Activated T-cell treated with anti-CD3 and anti-CD28 coated beads, Interleukin-2, amount 50 U/mL, for 72 hours (primary cell): ENCODE results near the gene KRTAP10-4. TPM values are rescaled to one million over a fixed set of nuclear protein-coding genes. Genes with fewer than 3 reads are reported as not detected.
"Not testable (repeated sequence)": the region's sequence is repeated elsewhere in the genome, so short reads cannot be mapped to it uniquely, and the experiment has no call there.

Source experiments
- ATAC-seq, 2 donors: fragments of 150-1000 bp; cut with Tn5 transposase; replicated peaks in 1 of 2; 2 replicates each; pipeline ENCODE4 v1.10.0; 2021; ENCODE audit warnings: moderate library complexity in 2 of 2, mild to moderate bottlenecking in 1 of 2
- DNase-seq, 2 donors: peaks; one replicate each; pipeline ENCODE4 v3.0.0; 2021 to 2022; ENCODE audit warnings: mixed read lengths in 1 of 2
- H3K27ac Mint-ChIP-seq: one replicate; pipeline ENCODE4 v1.8.0; 2022; ENCODE audit warnings: mild to moderate bottlenecking, moderate library complexity, mixed read lengths
- H3K27me3 Mint-ChIP-seq: one replicate; pipeline ENCODE4 v1.8.0; 2022; ENCODE audit warnings: low read depth, mixed read lengths
- H3K36me3 Mint-ChIP-seq, 2 donors: one replicate each; pipeline ENCODE4 v1.8.0; 2022; ENCODE audit warnings: mixed read lengths in 2 of 2, mild to moderate bottlenecking in 1 of 2; ENCODE audit not compliant: insufficient read depth in 2 of 2
- H3K4me1 Mint-ChIP-seq: one replicate; pipeline ENCODE4 v1.8.0; 2022; ENCODE audit warnings: low read depth, mixed read lengths
- H3K4me3 Mint-ChIP-seq, 2 donors: one replicate each; pipeline ENCODE4 v1.8.0; 2022; ENCODE audit warnings: mild to moderate bottlenecking in 2 of 2, mixed read lengths in 2 of 2, moderate library complexity in 2 of 2
- H3K9me3 Mint-ChIP-seq, 2 donors: one replicate each; pipeline ENCODE4 v1.8.0; 2022; ENCODE audit warnings: mixed read lengths in 2 of 2
- total RNA-seq, 2 donors: library from RNA; stranded (reverse); gene quantifications; one replicate each; pipeline ENCODE4 v1.2.3, GENCODE V29; 2022

KRTAP10-4 gene
- total RNA-seq, 2 donors from 2014 or later: not detected

DNA sequence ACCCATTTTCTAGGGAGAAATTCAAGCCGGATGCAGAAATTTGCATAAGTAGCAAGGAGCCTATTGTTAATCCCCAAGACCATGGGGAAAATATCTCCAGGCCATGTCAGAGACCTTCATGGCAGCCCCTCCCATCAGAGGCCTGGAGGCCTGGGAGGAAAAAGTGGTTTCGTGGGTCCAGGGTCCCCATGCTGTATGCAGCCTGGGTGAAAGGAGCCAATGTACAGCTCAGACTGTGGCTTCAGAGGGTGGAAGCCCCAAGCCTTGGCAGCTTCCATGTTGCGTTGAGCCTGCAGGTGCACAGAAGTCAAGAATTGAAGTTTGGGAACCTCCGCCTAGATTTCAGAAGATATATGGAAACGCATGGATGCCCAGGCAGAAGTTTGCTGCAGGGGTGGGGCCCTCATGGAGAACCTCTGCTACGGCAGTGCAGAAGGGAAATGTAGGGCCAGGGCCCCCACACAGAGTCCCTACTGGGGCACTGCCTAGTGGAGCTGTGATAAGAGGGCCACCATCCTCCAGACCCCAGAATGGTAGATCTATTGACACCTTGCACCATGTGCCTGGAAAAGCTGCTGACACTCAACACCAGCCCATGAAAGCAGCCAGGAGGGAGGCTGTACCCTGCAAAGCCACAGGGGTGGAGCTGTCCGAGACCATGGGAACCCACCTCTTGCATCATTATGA, 36.8 kb downstream of the KRTAP10-4 start:
- H3K27ac Mint-ChIP-seq, H3K4me1 Mint-ChIP-seq, DNase-seq, H3K4me3 Mint-ChIP-seq, H3K27me3 Mint-ChIP-seq, ATAC-seq: not testable (repeated sequence)
- H3K36me3 Mint-ChIP-seq: peaks cover 10 to 13% of the 10 kb centered on the region in 2 donors
- H3K9me3 Mint-ChIP-seq: peaks cover 9 to 12% of the 10 kb centered on the region in 2 donors

DNA sequence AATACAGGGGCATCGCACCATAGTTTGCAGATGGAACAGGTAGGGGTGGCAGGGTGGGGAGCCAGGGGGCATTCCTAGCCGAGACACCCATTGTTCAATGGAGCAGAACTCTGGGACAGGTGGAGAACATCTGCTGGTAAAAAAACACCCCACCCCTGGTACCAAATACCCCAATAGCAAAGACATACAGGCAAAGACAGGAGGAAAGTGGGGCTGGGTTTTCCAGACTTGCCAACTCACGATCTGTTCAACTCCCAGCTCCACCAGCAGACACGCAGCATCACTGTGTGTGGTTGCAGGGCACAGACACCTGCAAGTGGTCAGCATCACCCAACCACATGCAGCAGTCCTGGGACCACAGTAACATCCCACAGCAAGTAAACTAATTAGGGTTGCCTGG, 38.0 kb downstream of the KRTAP10-4 start:
- peaks cover 5% of the 10 kb centered on the region for H3K4me1 Mint-ChIP-seq
- no peak overlapping the region for H3K4me3 Mint-ChIP-seq
- H3K27me3 Mint-ChIP-seq: no peaks in the 10 kb centered on the region
- H3K27ac Mint-ChIP-seq: no peak overlapping the region
- peaks cover 10 to 13% of the 10 kb centered on the region in 2 donors for H3K36me3 Mint-ChIP-seq
- DNase-seq (no peak), ATAC-seq (no peak)
- peaks cover 9 to 11% of the 10 kb centered on the region in 2 donors for H3K9me3 Mint-ChIP-seq

DNA sequence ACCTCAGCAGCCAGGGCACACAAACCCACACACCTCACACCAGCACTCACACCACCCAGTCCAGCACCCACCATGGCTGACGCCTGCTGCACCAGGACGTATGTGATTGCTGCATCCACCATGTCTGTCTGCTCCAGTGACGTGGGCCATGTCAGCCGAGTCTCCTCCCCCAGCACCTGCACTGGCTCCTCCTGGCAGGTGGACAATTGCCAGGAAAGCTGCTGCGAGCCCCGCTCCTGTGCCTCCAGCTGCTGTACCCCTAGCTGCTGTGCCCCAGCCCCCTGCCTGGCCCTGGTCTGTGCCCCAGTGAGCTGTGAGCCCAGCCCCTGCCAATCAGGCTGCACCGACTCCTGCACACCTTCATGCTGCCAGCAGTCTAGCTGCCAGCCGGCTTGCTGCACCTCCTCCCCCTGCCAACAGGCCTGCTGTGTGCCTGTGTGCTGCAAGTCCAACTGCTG, 38.5 kb downstream of the KRTAP10-4 start, which contains the start of gene KRTAP10-8:
TSS of gene KRTAP10-8 (plus strand) at position 51 of the 458 bp plus-strand sequence. CDS start at position 73, 22 bp downstream.
- Mint-ChIP-seq H3K27ac (no peak within 1 kb of the TSS), H3K9me3 (peaks cover 9 to 11% of the 10 kb centered on the region in 2 donors), H3K27me3 (no peaks in the 10 kb centered on the region), H3K4me3 (no peak within 1 kb of the TSS), H3K36me3 (peaks cover 10 to 13% of the 10 kb centered on the region in 2 donors), H3K4me1 (peaks cover 10% of the 10 kb centered on the region)
- no peak for DNase-seq
- no peak for ATAC-seq

DNA sequence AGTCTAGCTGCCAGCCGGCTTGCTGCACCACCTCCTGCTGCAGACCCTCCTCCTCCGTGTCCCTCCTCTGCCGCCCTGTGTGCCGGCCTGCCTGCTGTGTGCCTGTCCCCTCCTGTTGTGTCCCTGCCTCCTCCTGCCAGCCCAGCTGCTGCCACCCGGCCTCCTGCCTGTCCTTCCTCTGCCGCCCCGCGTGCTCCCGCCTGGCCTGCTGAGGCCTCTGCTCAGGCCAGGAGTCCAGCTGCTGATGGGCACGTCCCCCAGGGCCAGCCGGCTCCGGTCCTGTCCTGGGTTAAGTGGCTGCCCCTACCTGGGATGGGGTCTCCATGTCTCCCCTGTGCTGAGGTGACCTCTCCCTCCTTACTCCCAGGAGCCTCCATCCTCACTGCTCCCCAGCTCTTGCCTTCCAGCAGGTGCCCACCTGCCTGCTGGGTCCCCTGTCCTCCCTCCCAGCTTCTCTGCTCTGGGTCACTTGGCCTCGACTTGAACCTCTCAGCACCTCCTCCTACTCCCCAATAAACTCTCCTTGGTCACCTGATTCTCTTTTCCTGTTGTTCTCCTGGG, 39.2 kb downstream of the KRTAP10-4 start:
- no peak overlapping the region for H3K4me3 Mint-ChIP-seq
- no peaks in the 10 kb centered on the region for H3K27me3 Mint-ChIP-seq
- peaks cover 12% of the 10 kb centered on the region for H3K4me1 Mint-ChIP-seq
- H3K27ac Mint-ChIP-seq: no peak overlapping the region
- DNase-seq: no peak
- no peak for ATAC-seq
- H3K9me3 Mint-ChIP-seq: peaks cover 9 to 11% of the 10 kb centered on the region in 2 donors
- H3K36me3 Mint-ChIP-seq: peaks cover 10 to 13% of the 10 kb centered on the region in 2 donors

DNA sequence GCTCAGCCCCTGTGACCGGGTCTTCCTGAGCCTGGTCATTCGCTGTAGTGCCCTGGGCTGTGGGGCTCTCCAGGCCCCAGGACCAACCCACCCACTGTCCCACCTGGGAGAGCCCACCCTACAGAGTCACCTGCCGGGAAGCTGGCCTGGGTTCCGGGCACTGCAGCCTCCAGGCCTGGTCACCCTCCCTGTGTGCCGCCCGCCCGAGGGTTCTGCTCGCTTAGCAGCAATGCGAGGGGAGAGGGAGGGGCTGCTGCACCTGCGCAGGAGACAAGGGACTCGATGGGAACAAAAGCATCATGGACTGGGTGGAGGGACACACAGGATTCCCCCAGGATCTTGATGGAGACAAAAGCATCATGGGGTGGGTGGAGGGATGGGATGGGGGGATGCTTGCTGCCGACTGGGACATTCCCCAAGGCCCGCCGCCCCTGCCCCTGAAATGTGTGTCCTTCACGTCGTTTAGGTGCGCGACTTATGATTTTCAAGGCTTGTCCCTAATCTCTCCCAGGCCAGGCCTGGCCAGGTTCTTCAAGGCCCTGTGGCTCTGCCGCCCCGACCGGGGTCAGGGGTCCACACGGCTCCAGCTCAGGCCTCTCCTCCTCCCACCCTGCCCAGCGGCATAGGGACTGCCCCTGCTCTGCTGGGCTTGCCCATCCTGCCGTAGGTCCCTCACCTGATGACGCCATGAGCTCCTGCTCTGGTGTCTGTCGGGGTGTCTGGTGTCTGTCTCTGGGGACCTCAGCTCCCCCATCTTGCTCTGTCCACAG, 40.0 kb downstream of the KRTAP10-4 start:
- ATAC-seq (no peak), DNase-seq (no peak)
- peaks cover 12 to 13% of the 10 kb centered on the region in 2 donors for H3K9me3 Mint-ChIP-seq
- H3K27ac Mint-ChIP-seq: no peak overlapping the region
- H3K4me1 Mint-ChIP-seq: peaks cover 18% of the 10 kb centered on the region
- peaks cover 10 to 19% of the 10 kb centered on the region in 2 donors for H3K36me3 Mint-ChIP-seq
- H3K27me3 Mint-ChIP-seq: no peaks in the 10 kb centered on the region
- H3K4me3 Mint-ChIP-seq: no peak overlapping the region

DNA sequence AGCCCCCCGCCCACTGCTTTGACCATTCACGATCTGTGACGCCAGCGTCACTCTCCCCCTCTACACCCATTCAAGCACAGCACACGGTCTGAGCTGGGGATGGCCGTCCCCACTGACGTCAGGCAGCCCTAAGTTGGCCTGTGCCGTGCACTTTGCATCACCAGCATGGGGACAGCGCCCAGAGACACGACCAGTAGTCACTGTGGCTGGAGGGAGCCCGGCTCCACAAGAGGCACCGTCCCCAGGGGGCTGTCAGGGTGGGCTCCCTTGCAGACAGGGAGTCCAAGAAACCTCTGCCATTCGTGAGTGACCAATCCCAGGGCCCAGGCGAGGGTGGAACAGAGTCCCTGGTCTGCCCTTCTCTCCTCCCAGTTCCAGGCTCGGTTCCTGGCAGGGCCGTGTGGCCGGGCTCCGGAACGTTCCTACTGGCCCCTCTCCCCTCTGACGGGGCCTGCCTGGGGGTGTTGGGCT, 40.7 kb downstream of the KRTAP10-4 start:
- Mint-ChIP-seq H3K4me3 (no peak overlapping the region), H3K9me3 (peaks cover 12 to 14% of the 10 kb centered on the region in 2 donors), H3K27me3 (no peaks in the 10 kb centered on the region), H3K27ac (no peak overlapping the region), H3K4me1 (peaks cover 24% of the 10 kb centered on the region), H3K36me3 (peaks cover 14 to 20% of the 10 kb centered on the region in 2 donors)
- ATAC-seq: no peak
- DNase-seq: no peak

DNA sequence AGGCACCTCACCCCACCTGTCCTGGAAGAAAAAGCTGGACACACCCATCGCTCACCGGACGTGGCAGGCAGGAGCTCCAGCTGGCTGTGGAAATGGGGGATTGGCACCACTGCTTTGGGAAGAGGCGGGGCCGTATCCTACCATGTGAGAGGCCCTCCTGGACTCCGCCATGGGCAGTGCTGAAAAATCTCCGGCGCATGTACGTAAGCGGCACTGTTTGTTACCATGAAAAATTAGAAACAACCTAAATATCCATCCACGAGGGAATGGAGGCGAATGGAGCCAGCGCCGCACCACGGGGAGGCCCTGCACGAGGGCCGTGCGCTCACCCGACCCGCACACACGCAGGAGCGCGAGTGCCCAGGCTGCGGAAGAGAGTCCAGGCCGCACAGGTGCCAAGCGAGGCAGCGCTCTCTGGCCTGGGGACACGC, 41.4 kb downstream of the KRTAP10-4 start:
- H3K27me3 Mint-ChIP-seq: no peaks in the 10 kb centered on the region
- H3K36me3 Mint-ChIP-seq: peaks cover 18 to 22% of the 10 kb centered on the region in 2 donors

DNA sequence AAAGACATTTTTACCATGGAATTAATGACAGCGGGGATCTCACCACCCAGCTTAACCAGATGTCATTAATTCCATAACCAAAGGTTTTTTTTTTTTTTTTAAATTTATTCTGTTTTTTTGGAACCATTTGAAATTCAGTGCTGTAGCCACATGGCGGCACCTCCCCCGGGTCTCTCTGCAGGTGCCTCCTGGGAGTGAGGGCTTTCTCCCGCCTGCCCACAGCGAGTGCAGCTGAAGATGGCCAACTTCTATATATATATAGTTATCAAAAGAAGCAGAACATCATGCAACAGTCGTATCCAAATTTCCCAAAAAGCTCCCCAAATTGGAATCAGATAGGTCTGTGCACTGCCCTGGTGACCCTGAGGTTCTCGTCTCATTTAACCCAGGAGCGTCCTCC, 41.9 kb downstream of the KRTAP10-4 start:
- no peaks in the 10 kb centered on the region for H3K27me3 Mint-ChIP-seq
- H3K4me1 Mint-ChIP-seq: peaks cover 26% of the 10 kb centered on the region
- H3K9me3 Mint-ChIP-seq: peaks cover 15 to 17% of the 10 kb centered on the region in 2 donors
- ATAC-seq: no peak
- no peak overlapping the region for H3K4me3 Mint-ChIP-seq
- H3K27ac Mint-ChIP-seq: no peak overlapping the region
- no peak for DNase-seq
- H3K36me3 Mint-ChIP-seq: peaks cover 20 to 22% of the 10 kb centered on the region in 2 donors

More for the DNA sequence above, 41.4 kb downstream of the KRTAP10-4 start:
- H3K27ac Mint-ChIP-seq: no peak overlapping the region
- peaks cover 13 to 15% of the 10 kb centered on the region in 2 donors for H3K9me3 Mint-ChIP-seq
- DNase-seq: no peak
- ATAC-seq: no peak
- no peak overlapping the region for H3K4me3 Mint-ChIP-seq
- H3K4me1 Mint-ChIP-seq: peaks cover 26% of the 10 kb centered on the region

DNA sequence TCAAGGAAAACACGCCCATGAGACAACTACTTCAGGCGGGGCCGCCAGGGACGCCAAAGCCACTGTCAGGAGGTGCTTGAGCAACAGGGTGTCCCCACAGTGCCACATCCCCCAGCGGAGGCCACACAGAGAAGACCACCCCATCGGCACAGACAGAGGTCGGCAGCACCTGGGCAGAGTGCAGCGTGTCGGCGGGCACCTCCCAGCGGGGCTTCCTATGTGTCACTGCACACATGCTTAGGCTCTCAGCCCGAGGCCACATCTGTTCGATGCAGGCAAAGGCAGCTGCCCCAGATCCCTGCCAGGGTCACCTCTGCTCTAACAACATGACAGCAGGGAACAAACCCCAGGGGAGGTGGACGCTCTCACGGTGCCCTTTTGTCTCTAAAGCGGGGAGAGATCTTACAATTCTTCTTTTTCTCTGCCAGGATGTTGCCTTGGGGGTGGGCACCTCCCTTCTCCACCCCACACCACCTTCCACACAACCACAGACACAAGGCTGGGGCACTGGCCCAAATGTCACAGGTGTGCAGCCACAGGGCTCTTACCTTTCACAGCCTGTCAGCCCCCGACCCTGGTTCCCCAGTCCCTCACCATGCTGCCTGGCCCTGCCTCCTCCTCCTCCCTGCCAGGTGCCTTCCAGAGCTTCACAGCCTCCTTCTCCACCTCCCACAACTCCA, 42.5 kb downstream of the KRTAP10-4 start:
- DNase-seq (no peak), ATAC-seq (no peak)
- Mint-ChIP-seq H3K4me3 (no peak overlapping the region), H3K4me1 (peaks cover 26% of the 10 kb centered on the region), H3K9me3 (peaks cover 19 to 22% of the 10 kb centered on the region in 2 donors), H3K36me3 (peaks cover 24 to 28% of the 10 kb centered on the region in 2 donors), H3K27ac (no peak overlapping the region), H3K27me3 (no peaks in the 10 kb centered on the region)

DNA sequence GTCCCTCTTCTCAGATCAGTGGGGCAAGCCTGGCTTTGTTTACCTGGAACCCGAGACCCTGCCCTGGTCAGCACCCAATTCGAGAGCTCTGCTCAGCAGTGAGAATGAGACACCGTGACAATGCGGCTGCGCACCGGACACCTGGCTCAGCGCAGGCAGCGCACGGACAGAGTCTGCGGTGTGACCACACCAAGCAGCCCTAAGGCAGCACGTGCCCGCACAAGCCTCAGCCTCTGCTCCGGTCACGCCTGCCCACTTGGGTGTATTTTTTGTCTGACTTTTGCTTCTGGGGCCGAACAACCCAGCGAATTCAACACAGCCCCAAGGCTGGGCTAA, 43.0 kb downstream of the KRTAP10-4 start:
- Mint-ChIP-seq H3K36me3 (peaks cover 22 to 28% of the 10 kb centered on the region in 2 donors), H3K4me3 (no peak overlapping the region), H3K4me1 (peaks cover 26% of the 10 kb centered on the region), H3K27ac (no peak overlapping the region), H3K9me3 (peaks cover 19% of the 10 kb centered on the region in 2 donors), H3K27me3 (no peaks in the 10 kb centered on the region)
- no peak for DNase-seq
- ATAC-seq: no peak

DNA sequence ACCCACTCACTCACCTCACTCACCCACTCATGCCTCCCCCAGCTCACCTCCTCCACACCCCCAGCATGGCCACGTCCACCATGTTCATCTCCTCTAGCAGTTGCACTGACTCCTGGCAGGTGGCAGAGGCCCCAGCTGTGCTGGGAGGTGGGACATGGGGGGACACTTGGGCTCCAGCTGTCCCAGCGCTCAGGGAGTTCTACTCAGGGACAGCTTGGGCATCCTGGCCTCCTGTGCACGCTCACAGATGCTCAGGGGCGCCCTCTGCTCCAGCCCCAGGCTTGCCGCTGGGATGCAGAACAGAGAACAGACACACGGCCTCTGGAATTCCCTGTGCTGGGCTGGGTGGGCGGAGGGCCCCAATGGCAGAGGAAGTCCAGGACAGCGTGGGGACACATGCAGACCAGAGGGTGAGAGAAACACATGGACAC, 43.6 kb downstream of the KRTAP10-4 start:
- Mint-ChIP-seq H3K4me3 (no peak overlapping the region), H3K4me1 (peaks cover 26% of the 10 kb centered on the region), H3K36me3 (peaks cover 22 to 28% of the 10 kb centered on the region in 2 donors), H3K27me3 (no peaks in the 10 kb centered on the region), H3K27ac (no peak overlapping the region), H3K9me3 (peaks cover 19% of the 10 kb centered on the region in 2 donors)
- ATAC-seq (no peak), DNase-seq (no peak)

DNA sequence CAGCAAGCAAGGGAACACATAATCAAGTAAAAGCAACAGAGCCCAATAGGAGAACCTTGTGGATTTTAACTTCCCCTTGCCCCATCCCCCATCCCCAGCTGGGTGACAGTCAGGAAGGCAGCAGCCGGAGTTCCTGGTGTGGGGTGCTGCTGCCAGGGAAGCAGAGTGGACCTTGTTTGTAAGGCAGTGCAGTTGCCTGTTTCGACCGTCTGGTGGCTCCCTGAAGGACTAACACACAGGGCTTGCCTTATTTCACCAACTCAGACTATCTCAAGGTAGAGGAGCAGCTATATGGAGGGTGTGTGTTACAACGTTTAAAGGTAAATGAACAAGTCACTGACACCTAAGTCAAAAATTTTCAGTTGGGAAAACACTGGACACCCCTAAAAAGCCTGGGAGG, 45.0 kb downstream of the KRTAP10-4 start:
- peak overlapping the region; percentile 61 to 74 for H3K4me3 Mint-ChIP-seq
- no peaks in the 10 kb centered on the region for H3K27me3 Mint-ChIP-seq
- peak overlapping the region; percentile 91 for H3K27ac Mint-ChIP-seq
- DNase-seq: peak in 1 of 2 donors; percentile 8
- peaks cover 28 to 31% of the 10 kb centered on the region in 2 donors for H3K36me3 Mint-ChIP-seq
- peak; percentile 45 to 56 for ATAC-seq
- peaks cover 26% of the 10 kb centered on the region for H3K4me1 Mint-ChIP-seq
- H3K9me3 Mint-ChIP-seq: peaks cover 26% of the 10 kb centered on the region in 2 donors
